ENCODE data around the gene TTLL4. TPM values are rescaled to one million over a fixed set of nuclear protein-coding genes. Genes with fewer than 3 reads are reported as not detected.

The TTLL4 gene
- total RNA-seq, 1 donor from 2014 or later, result 33.8 TPM

GRCh38 chr2:218664653-218665052 is 46.0 kb upstream of the TTLL4 start:
- no peak for TF ChIP-seq EZH2 (IDR thresholded peaks at IDR 0.05; ENCODE audit: insufficient read depth, low read length)
- TF ChIP-seq, protein P1, sequence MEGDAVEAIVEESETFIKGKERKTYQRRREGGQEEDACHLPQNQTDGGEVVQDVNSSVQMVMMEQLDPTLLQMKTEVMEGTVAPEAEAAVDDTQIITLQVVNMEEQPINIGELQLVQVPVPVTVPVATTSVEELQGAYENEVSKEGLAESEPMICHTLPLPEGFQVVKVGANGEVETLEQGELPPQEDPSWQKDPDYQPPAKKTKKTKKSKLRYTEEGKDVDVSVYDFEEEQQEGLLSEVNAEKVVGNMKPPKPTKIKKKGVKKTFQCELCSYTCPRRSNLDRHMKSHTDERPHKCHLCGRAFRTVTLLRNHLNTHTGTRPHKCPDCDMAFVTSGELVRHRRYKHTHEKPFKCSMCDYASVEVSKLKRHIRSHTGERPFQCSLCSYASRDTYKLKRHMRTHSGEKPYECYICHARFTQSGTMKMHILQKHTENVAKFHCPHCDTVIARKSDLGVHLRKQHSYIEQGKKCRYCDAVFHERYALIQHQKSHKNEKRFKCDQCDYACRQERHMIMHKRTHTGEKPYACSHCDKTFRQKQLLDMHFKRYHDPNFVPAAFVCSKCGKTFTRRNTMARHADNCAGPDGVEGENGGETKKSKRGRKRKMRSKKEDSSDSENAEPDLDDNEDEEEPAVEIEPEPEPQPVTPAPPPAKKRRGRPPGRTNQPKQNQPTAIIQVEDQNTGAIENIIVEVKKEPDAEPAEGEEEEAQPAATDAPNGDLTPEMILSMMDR (IDR thresholded peaks at IDR 0.05; ENCODE audit: insufficient read depth, low read depth, low read length), result no peak
- Mint-ChIP-seq H3K27me3 (ENCODE audit: low read depth, unreplicated experiment) (no peaks in the 10 kb centered on the region), H3K36me3 (ENCODE audit: low read depth, unreplicated experiment) (peaks cover 10% of the 10 kb centered on the region), H3K27ac (ENCODE audit: unreplicated experiment) (peak overlapping the region; percentile 45), H3K9me3 (ENCODE audit: unreplicated experiment) (no peaks in the 10 kb centered on the region), H3K4me1 (ENCODE audit: low read depth, unreplicated experiment) (peaks cover 3% of the 10 kb centered on the region), H3K4me3 (ENCODE audit: unreplicated experiment) (no peak overlapping the region)
- no peak for DNase-seq (ENCODE audit: low read depth)
- H3K27me3 ChIP-seq (ENCODE audit: insufficient read depth, low read length), result no peaks in the 10 kb centered on the region
- no peak overlapping the region for H3K4me2 ChIP-seq (ENCODE audit: low read length)
- no peak overlapping the region for H3K9ac ChIP-seq (ENCODE audit: low read length)
- peaks cover 49% of the 10 kb centered on the region for H3K36me3 ChIP-seq (ENCODE audit: insufficient read depth, low read length)
- FAIRE-seq, result no peak
- peaks cover 32% of the 10 kb centered on the region for H4K20me1 ChIP-seq (ENCODE audit: insufficient read depth, low read length)
- H3K27ac ChIP-seq (ENCODE audit: low read depth, low read length), result no peak overlapping the region
- H3K79me2 ChIP-seq (ENCODE audit: insufficient read depth, low read length), result peaks cover 32% of the 10 kb centered on the region
- H3K4me3 ChIP-seq (ENCODE audit: insufficient read depth, low read depth, low read length), result no peak overlapping the region
- peaks cover 5% of the 10 kb centered on the region for H3K4me1 ChIP-seq (ENCODE audit: insufficient read depth, low read length)
- H2AFZ ChIP-seq (ENCODE audit: low read depth, low read length), result no peak overlapping the region
- no peaks in the 10 kb centered on the region for H3K9me3 ChIP-seq (ENCODE audit: insufficient read depth, low read depth, low read length)

DNA sequence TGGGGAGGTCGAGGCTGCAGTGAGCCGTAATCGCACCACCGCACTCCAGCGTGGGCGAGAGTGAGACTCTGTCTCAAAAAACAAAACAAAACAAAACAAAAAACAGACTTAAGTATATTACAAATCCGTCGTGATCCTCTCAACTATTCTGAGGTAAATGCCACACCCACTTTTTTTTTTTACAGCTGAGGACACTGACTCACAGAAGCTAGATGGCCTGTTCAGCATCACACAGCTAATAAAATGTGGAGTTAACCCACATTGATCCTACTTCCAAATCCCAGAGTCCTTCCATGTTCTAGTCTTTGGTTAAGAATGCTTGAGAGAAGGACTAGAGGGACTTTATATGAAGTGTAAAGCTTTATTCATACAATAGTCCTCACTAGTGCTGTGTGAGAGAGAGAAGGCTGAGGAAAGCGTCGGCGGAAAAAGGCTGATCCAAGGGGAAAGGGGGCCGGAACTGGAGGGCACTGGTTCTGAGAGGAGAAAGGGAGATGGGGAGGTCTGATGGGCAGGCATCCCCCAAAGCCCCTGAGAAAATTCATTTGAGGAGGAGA is 39.5 kb upstream of the TTLL4 start:
- H3K27ac ChIP-seq (ENCODE audit: low read depth, low read length), result peak overlapping the region; percentile 73
- no peaks in the 10 kb centered on the region for H3K9me3 ChIP-seq (ENCODE audit: insufficient read depth, low read depth, low read length)
- FAIRE-seq (no peak), DNase-seq (ENCODE audit: low read depth) (peak; percentile 18)
- peak overlapping the region; percentile 94 for H3K4me3 ChIP-seq (ENCODE audit: insufficient read depth, low read depth, low read length)
- H3K9me3 Mint-ChIP-seq (ENCODE audit: unreplicated experiment), result no peaks in the 10 kb centered on the region
- peak overlapping the region; percentile 99 for H3K4me3 Mint-ChIP-seq (ENCODE audit: unreplicated experiment)
- peaks cover 23% of the 10 kb centered on the region for H3K36me3 ChIP-seq (ENCODE audit: insufficient read depth, low read length)
- peak overlapping the region; percentile 99 for H3K27ac Mint-ChIP-seq (ENCODE audit: unreplicated experiment)
- H3K4me2 ChIP-seq (ENCODE audit: low read length), result peak overlapping the region; percentile 98
- no peaks in the 10 kb centered on the region for H3K27me3 Mint-ChIP-seq (ENCODE audit: low read depth, unreplicated experiment)
- peak overlapping the region; percentile 87 for H3K9ac ChIP-seq (ENCODE audit: low read length)
- TF ChIP-seq, protein P1 (IDR thresholded peaks at IDR 0.05; ENCODE audit: insufficient read depth, low read depth, low read length), result no peak
- no peak for TF ChIP-seq EZH2 (IDR thresholded peaks at IDR 0.05; ENCODE audit: insufficient read depth, low read length)
- peaks cover 9% of the 10 kb centered on the region for H3K4me1 ChIP-seq (ENCODE audit: insufficient read depth, low read length)
- peak overlapping the region; percentile 82 for H2AFZ ChIP-seq (ENCODE audit: low read depth, low read length)
- no peaks in the 10 kb centered on the region for H3K27me3 ChIP-seq (ENCODE audit: insufficient read depth, low read length)
- peaks cover 8% of the 10 kb centered on the region for H3K4me1 Mint-ChIP-seq (ENCODE audit: low read depth, unreplicated experiment)
- peaks cover 37% of the 10 kb centered on the region for H3K79me2 ChIP-seq (ENCODE audit: insufficient read depth, low read length)
- H4K20me1 ChIP-seq (ENCODE audit: insufficient read depth, low read length), result peaks cover 32% of the 10 kb centered on the region
- peaks cover 7% of the 10 kb centered on the region for H3K36me3 Mint-ChIP-seq (ENCODE audit: low read depth, unreplicated experiment)

Measured in astrocyte (in vitro differentiated cells and primary cell).